ENCODE measurements around the gene IL20RA. TPM values are rescaled to one million over a fixed set of nuclear protein-coding genes. Genes with fewer than 3 reads are reported as not detected.
"Not testable (repeated sequence)": the region's sequence is repeated elsewhere in the genome, so short reads cannot be mapped to it uniquely, and the experiment has no call there.

The IL20RA gene
- total RNA-seq, 4 donors from 2014 or later, result 1.1 to 4.6 (median 1.4) TPM

- no peak for DNase-seq (ENCODE audit: low spot score)
- no peak for ATAC-seq (ENCODE audit: low FRiP score)
- TF ChIP-seq CTCF (IDR thresholded peaks at IDR 0.05), result no peak
These were observed 40.3 kb upstream of the IL20RA start for GRCh38 chr6:137084865-137085617.

GRCh38 chr6:137084090-137084489 is 39.3 kb upstream of the IL20RA start:
- DNase-seq (ENCODE audit: low spot score) (no peak), ATAC-seq (ENCODE audit: low FRiP score) (no peak)
- no peak for TF ChIP-seq CTCF (IDR thresholded peaks at IDR 0.05)

- no peak for ATAC-seq (ENCODE audit: low FRiP score)
- no peak for DNase-seq (ENCODE audit: low spot score)
- no peak for TF ChIP-seq CTCF (IDR thresholded peaks at IDR 0.05)
These were observed 37.2 kb upstream of the IL20RA start for GRCh38 chr6:137081997-137082396.

- no peak for ATAC-seq (ENCODE audit: low FRiP score)
- no peak for TF ChIP-seq CTCF (IDR thresholded peaks at IDR 0.05)
- no peak for DNase-seq (ENCODE audit: low spot score)
These were observed 35.9 kb upstream of the IL20RA start for GRCh38 chr6:137080711-137081110.

DNA sequence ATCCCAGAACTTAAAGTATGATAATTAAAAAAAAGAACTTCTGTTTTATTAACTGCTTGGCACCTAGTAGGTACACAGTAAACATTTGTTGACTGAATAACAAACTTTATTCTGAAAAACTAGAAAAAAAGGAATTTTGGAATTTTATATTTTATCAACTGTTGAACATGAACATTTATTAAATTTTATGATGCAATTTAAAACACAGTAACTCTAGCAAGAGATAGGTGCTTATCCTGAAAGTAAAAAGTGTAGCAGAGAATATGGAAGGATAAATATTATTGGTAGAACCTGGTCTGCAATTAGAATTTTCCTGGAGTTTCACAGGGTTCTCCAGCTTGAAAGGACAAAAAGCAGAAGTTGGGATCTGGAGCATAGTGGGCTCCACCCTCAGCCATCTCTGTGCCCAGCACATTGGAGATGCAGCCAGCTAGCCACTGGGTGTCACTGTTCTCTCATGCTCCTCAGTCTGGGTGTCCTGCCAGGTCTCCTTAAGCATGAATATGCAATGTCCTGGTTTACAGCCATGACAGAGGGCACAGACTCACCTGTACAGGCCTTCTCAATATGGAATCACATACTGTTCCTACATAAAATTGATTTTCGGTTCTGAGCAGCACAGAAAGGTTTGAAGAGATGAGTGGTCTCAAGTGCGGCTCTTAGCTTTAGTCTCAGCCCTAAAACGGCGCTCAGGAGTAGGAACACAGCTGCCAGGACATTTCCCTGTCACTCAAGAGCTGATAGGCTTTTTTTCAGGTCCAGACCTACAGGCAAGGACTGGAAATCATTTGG is 31.7 kb upstream of the IL20RA start:
- DNase-seq (ENCODE audit: low spot score) (no peak), ATAC-seq (ENCODE audit: low FRiP score) (peak; percentile 23)
- no peak for TF ChIP-seq CTCF (IDR thresholded peaks at IDR 0.05)

DNA sequence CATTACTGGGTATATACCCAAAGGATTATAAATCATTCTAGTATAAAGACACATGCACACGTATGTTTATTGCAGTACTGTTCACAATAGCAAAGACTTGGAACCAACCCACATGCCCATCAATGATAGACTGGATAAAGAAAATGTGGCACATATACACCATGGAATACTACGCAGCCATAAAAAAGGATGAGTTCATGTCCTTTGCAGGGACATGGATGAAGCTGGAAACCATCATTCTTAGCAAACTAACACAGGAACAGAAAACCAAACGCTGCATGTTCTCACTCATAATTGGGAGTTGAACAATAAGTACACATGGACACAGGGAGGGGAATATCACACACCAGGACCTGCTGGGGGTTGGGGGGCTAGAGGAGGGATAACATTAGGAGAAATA is 31.0 kb upstream of the IL20RA start:
- DNase-seq (ENCODE audit: low spot score); ATAC-seq (ENCODE audit: low FRiP score): not testable (repeated sequence)

GRCh38 chr6:137070303-137070702 is 25.5 kb upstream of the IL20RA start:
- DNase-seq (ENCODE audit: low spot score) (no peak), ATAC-seq (ENCODE audit: low FRiP score) (no peak)
- no peak for TF ChIP-seq CTCF (IDR thresholded peaks at IDR 0.05)

Data from omental fat pad (tissue), 4 donors.